IMR-90 (cell line): ENCODE measurements around the gene KCNT1. TPM values are rescaled to one million over a fixed set of nuclear protein-coding genes. Genes with fewer than 3 reads are reported as not detected.

Experiments
- ATAC-seq: fragments of 200-7000 bp; cut with Tn5 transposase; 2 replicates; pipeline ENCODE4 v1.9.1; 2020; ENCODE audit warnings: low read depth, mild to moderate bottlenecking, moderate library complexity
- BruUV-seq: library from RNA; stranded (reverse); fragments of 400-500 nt; replicated peaks from 2 replicates; lab custom pipeline; 2021; lab: Mats Ljungman, UMichigan
- CTCF ChIA-PET: fragments of 300-600 bp; formaldehyde crosslinking; extraction: SDS; loops from one replicate; lab custom pipeline; 2021; ENCODE audit warnings: antibody characterized with exemption; lab: Yijun Ruan, JAX
- POLR2A ChIA-PET: fragments of 300-600 bp; sonication (Branson Sonifier 250); formaldehyde crosslinking; loops from one replicate; lab custom pipeline; 2022; ENCODE audit warnings: antibody characterized with exemption; ENCODE audit not compliant: unreplicated experiment; lab: Charles Lee
- DNase-seq: peaks from one replicate; pipeline ENCODE4 v3.0.0; 2013
- H2AFZ ChIP-seq: replicated peaks from 2 replicates; pipeline ENCODE3; 2013; ENCODE audit warnings: low read length, mild to moderate bottlenecking; ENCODE audit not compliant: poor library complexity
- H2AK5ac ChIP-seq: 2 replicates; pipeline ENCODE4 v1.6.1; 2013; ENCODE audit warnings: low read depth, low read length, inconsistent platforms
- H2AK9ac ChIP-seq: replicated peaks from 2 replicates; pipeline ENCODE3; 2013; ENCODE audit warnings: mild to moderate bottlenecking, low read depth, low read length, moderate library complexity; ENCODE audit not compliant: poor library complexity
- H2BK120ac ChIP-seq: 2 replicates; pipeline ENCODE4 v1.6.1; 2013; ENCODE audit warnings: low read depth, low read length, inconsistent platforms
- H2BK15ac ChIP-seq: 3 replicates; pipeline ENCODE4 v1.6.1; 2013; ENCODE audit warnings: low read depth, low read length, inconsistent platforms
- H2BK20ac ChIP-seq: 2 replicates; pipeline ENCODE4 v1.6.1; 2013; ENCODE audit warnings: low read depth, mild to moderate bottlenecking, inconsistent platforms, low read length, moderate library complexity
- H2BK5ac ChIP-seq: 2 replicates; pipeline ENCODE4 v1.6.1; 2013; ENCODE audit warnings: mild to moderate bottlenecking, low read depth, low read length, inconsistent platforms; ENCODE audit not compliant: poor library complexity, severe bottlenecking
- H3K14ac ChIP-seq: replicated peaks from 2 replicates; pipeline ENCODE4 v1.6.1; 2013; ENCODE audit warnings: low read depth, low read length, inconsistent platforms
- H3K18ac ChIP-seq: 2 replicates; pipeline ENCODE4 v1.6.1; 2013; ENCODE audit warnings: low read depth, low read length, control low read depth
- H3K23ac ChIP-seq: 2 replicates; pipeline ENCODE4 v1.6.1; 2013; ENCODE audit warnings: low read depth, low read length, inconsistent platforms
- H3K27ac ChIP-seq: 2 replicates; pipeline ENCODE4 v1.5.1; 2013; ENCODE audit warnings: mild to moderate bottlenecking, control low read depth, low read length; ENCODE audit not compliant: insufficient read depth
- H3K27me3 ChIP-seq: 2 replicates; pipeline ENCODE4 v1.6.1; 2013; ENCODE audit warnings: low read length; ENCODE audit not compliant: control insufficient read depth, insufficient read depth
- H3K36me3 ChIP-seq: 2 replicates; pipeline ENCODE4 v1.6.1; 2013; ENCODE audit warnings: low read length, mixed read lengths; ENCODE audit not compliant: control insufficient read depth, insufficient read depth
- H3K4ac ChIP-seq: 2 replicates; pipeline ENCODE4 v1.6.1; 2013; ENCODE audit warnings: low read depth, low read length, inconsistent platforms
- H3K4me1 ChIP-seq: 2 replicates; pipeline ENCODE4 v1.6.1; 2013; ENCODE audit warnings: low read length, mixed read lengths; ENCODE audit not compliant: control insufficient read depth, insufficient read depth
- H3K4me2 ChIP-seq: 2 replicates; pipeline ENCODE4 v1.6.1; 2013; ENCODE audit warnings: low read depth, mild to moderate bottlenecking, control low read depth, low read length, moderate library complexity
- H3K4me3 ChIP-seq: 2 replicates; pipeline ENCODE4 v1.5.1; 2013; ENCODE audit warnings: low read depth, mild to moderate bottlenecking, control low read depth, low read length, moderate library complexity; ENCODE audit not compliant: insufficient read depth
- H3K56ac ChIP-seq: 2 replicates; pipeline ENCODE4 v1.6.1; 2013; ENCODE audit warnings: low read length, inconsistent platforms; ENCODE audit not compliant: insufficient read depth; ENCODE audit errors: extremely low read depth
- H3K79me1 ChIP-seq, 2 experiments: 2 replicates each; pipeline ENCODE4 v1.6.1; 2013; ENCODE audit warnings: low read length in 2 of 2, inconsistent platforms in 1 of 2, low read depth in 1 of 2
- H3K9ac ChIP-seq: 2 replicates; pipeline ENCODE4 v1.6.1; 2013; ENCODE audit warnings: low read depth, low read length, control low read depth
- H3K9me1 ChIP-seq: 2 replicates; pipeline ENCODE4 v1.6.1; 2013; ENCODE audit warnings: low read length, inconsistent platforms; ENCODE audit not compliant: insufficient read depth
- H3K9me3 ChIP-seq: 2 replicates; pipeline ENCODE4 v1.6.1; 2013; ENCODE audit warnings: low read length; ENCODE audit not compliant: control insufficient read depth, insufficient read depth
- H4K20me1 ChIP-seq: 2 replicates; pipeline ENCODE4 v1.6.1; 2013; ENCODE audit warnings: low read length, inconsistent platforms; ENCODE audit not compliant: insufficient read depth
- H4K5ac ChIP-seq: 2 replicates; pipeline ENCODE4 v1.6.1; 2013; ENCODE audit warnings: mild to moderate bottlenecking, low read depth, low read length, control low read depth
- H4K8ac ChIP-seq, 2 experiments: 2 replicates each; pipeline ENCODE4 v1.6.1; 2013; ENCODE audit warnings: low read depth in 2 of 2, low read length in 2 of 2, control low read depth in 1 of 2, inconsistent platforms in 1 of 2
- H4K91ac ChIP-seq: 2 replicates; pipeline ENCODE4 v1.6.1; 2013; ENCODE audit warnings: low read depth, low read length, inconsistent platforms; ENCODE audit not compliant: insufficient read depth
- BHLHE40 ChIP-seq: fragments of 150-350 bp; IDR thresholded peaks from 2 replicates; pipeline ENCODE4 v1.6.1; 2016; ENCODE audit warnings: mild to moderate bottlenecking, low read depth, low read length
- NFE2L2 ChIP-seq: fragments of 150-350 bp; IDR thresholded peaks from 2 replicates; pipeline ENCODE4 v1.6.1; 2016; ENCODE audit warnings: low read depth, mild to moderate bottlenecking, low read length
- RFX5 ChIP-seq: IDR thresholded peaks from 2 replicates; pipeline ENCODE4 v1.8.0; 2012; ENCODE audit warnings: low read depth, mild to moderate bottlenecking, low read length, moderate library complexity
- SMC3 ChIP-seq: fragments of 150-350 bp; IDR thresholded peaks from 2 replicates; pipeline ENCODE4 v1.6.1; 2016; ENCODE audit warnings: low read depth, mild to moderate bottlenecking, antibody characterized with exemption, low read length, moderate library complexity
- WGBS, 2 experiments: methylation state at CpG; one replicate each; pipeline versions ENCODE4 v1.1.5 to v1.1.7; 2013; ENCODE audit warnings: missing lambda C conversion rate in 2 of 2; ENCODE audit not compliant: insufficient read length in 1 of 2; ENCODE audit errors: extremely low coverage in 2 of 2; 5-methylcytosine and 5-hydroxymethylcytosine counted together
- dilution Hi-C: fragments of 300-500 bp; cut with HindIII; formaldehyde crosslinking; loops from one replicate; pipeline ENCODE4 v1.14.3; 2018; ENCODE audit warnings: low sequenced_read_pairs; ENCODE audit not compliant: unreplicated experiment
- in situ Hi-C: fragments of 300-500 bp; cut with MboI; formaldehyde crosslinking; loops from 3 replicates; pipeline ENCODE4 v1.14.3; 2019; ENCODE audit warnings: low sequenced_read_pairs, inconsistent platforms, mixed read lengths
- intact Hi-C: fragments of 100-400 bp; cut with micrococcal nuclease; formaldehyde crosslinking; loops from 2 replicates; pipeline ENCODE4 v1.10.0; 2022
- polyA plus RNA-seq, 3 experiments: library from polyadenylated mRNA; depleted of rRNA; stranded (reverse); fragments of >200 nt; gene quantifications; 2 replicates each; pipeline ENCODE4 v1.2.3, GENCODE V29; 2012; ENCODE audit warnings: low replicate concordance in 1 of 3
- total RNA-seq: library from RNA; depleted of rRNA; stranded (reverse); fragments of >200 nt; gene quantifications from 2 replicates; pipeline ENCODE4 v1.2.3, GENCODE V29; 2012
- TF ChIP-seq, protein P1 (sequence below): fragments of 150-350 bp; IDR thresholded peaks from 2 replicates; pipeline ENCODE4 v1.6.1; 2016; ENCODE audit warnings: low read depth, mild to moderate bottlenecking, low read length, moderate library complexity, borderline replicate concordance
- TF ChIP-seq, protein P2 (sequence below): fragments of 150-350 bp; IDR thresholded peaks from 2 replicates; pipeline ENCODE4 v1.6.1; 2017; ENCODE audit warnings: mild to moderate bottlenecking, antibody characterized with exemption, low read length, low read depth

Gene KCNT1
- total and polyA plus RNA-seq, 2 of the 4 experiments (the other 2 are of a cell fraction) = not detected

DNA sequence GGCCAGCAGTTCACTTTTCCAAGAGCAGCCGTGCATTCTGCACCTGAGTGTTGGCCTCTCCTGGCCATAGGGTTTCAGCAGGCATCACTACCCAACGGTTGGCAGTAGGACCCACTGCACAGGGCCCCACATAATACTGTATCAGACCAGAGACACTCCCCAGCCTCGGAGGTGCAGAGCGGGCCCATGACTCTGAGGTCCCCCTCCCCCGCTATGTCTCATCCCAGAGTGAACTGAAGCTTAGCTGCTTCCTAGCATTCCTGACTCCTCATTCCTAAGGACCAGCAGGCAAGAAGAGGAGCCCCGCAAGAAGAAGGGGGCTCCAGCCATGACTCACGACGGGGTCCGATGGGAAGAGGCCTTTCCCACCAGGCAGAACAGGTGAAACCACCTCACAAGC, 138.1 kb downstream of the KCNT1 start:
- CTCF ChIA-PET = no interaction called here
- POLR2A ChIA-PET = no interaction called here
- DNase-seq = no peak

More for the DNA sequence above, 138.1 kb downstream of the KCNT1 start:
- Histone ChIP-seq H4K91ac (no peak overlapping the region), H3K23ac (no peak overlapping the region), H2BK5ac (no peak overlapping the region), H4K8ac (no peak overlapping the region), H3K36me3 (peaks cover 12% of the 10 kb centered on the region), H3K4me2 (no peak overlapping the region), H2BK15ac (no peak overlapping the region), H3K14ac (no peak overlapping the region), H3K27me3 (no peaks in the 10 kb centered on the region), H2AFZ (no peak overlapping the region), H3K9me1 (peaks cover 36% of the 10 kb centered on the region), H4K5ac (no peak overlapping the region), H3K27ac (no peak overlapping the region), H2BK20ac (no peak overlapping the region), H3K9ac (no peak overlapping the region), H2BK120ac (no peak overlapping the region), H3K56ac (no peak overlapping the region), H3K4me1 (no peaks in the 10 kb centered on the region), H3K4ac (no peak overlapping the region), H3K9me3 (no peaks in the 10 kb centered on the region), H3K4me3 (no peak overlapping the region), H2AK5ac (no peak overlapping the region), H2AK9ac (no peak overlapping the region), H4K20me1 (peaks cover 36% of the 10 kb centered on the region), H3K18ac (no peak overlapping the region), H3K79me1 (peaks cover 38 to 65% of the 10 kb centered on the region in 2 experiments)
- in situ Hi-C loops = no loop called here
- ATAC-seq = no peak
- 100% methylated on average over 1 of the region's 9 CpGs; no CpG with 5 or more reads in 1 of the 2 experiments for WGBS, 2 experiments
- intact Hi-C loops = no loop called here
- TF ChIP-seq NFE2L2 = no peak
- TF ChIP-seq BHLHE40 = no peak
- no peak for TF ChIP-seq SMC3
- TF ChIP-seq, protein P1, sequence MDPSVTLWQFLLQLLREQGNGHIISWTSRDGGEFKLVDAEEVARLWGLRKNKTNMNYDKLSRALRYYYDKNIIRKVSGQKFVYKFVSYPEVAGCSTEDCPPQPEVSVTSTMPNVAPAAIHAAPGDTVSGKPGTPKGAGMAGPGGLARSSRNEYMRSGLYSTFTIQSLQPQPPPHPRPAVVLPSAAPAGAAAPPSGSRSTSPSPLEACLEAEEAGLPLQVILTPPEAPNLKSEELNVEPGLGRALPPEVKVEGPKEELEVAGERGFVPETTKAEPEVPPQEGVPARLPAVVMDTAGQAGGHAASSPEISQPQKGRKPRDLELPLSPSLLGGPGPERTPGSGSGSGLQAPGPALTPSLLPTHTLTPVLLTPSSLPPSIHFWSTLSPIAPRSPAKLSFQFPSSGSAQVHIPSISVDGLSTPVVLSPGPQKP = no peak
- TF ChIP-seq, protein P2, sequence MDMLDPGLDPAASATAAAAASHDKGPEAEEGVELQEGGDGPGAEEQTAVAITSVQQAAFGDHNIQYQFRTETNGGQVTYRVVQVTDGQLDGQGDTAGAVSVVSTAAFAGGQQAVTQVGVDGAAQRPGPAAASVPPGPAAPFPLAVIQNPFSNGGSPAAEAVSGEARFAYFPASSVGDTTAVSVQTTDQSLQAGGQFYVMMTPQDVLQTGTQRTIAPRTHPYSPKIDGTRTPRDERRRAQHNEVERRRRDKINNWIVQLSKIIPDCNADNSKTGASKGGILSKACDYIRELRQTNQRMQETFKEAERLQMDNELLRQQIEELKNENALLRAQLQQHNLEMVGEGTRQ = no peak
- no peak for TF ChIP-seq RFX5
- dilution Hi-C loops = no loop called here
- no TSS peak for BruUV-seq
